Keratinocyte (primary cell): ENCODE results near the gene SHISA9.

ENCODE experiments used
- CTCF ChIP-seq, 3 experiments: IDR thresholded peaks in 1 of 3; conservative IDR thresholded peaks in 1 of 3; optimal IDR thresholded peaks in 1 of 3; 2 replicates in 2 of 3; 3 replicates in 1 of 3; pipeline versions ENCODE3 to v1.5.1; 2011; ENCODE audit warnings: low read length in 3 of 3, mild to moderate bottlenecking in 3 of 3, moderate library complexity in 2 of 3, control low read depth in 1 of 3, inconsistent platforms in 1 of 3; ENCODE audit not compliant: insufficient read depth in 2 of 3; ENCODE audit errors: extremely low read depth in 1 of 3
- EZH2 ChIP-seq: IDR thresholded peaks from one replicate; pipeline ENCODE4 v1.6.1; 2012; ENCODE audit warnings: inconsistent platforms, mild to moderate bottlenecking, low read length, moderate library complexity

DNA sequence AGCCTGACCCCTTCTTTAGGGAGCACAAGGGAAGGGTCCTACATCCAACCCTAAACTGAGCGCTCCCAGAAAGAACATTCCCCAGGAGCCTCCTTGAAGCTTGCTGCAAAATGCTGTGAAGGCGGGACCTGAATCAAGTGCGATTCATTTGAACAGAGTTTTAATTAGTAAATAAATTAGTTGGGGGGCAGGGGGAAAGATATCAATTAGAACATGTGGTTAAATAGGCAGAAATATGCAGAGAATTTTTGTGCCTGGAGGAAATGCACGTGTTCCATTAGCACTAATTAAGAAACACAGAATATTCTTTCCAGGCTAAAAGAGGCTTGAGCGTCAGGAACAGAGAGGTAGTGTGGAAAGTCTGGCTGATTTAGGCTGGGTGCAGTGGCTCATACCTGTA, 38.5 kb upstream of the SHISA9 start:
- TF ChIP-seq EZH2 (no peak), CTCF (optimal IDR thresholded peaks at IDR 0.05 in 1 of 3, IDR thresholded peaks at IDR 0.05 in 1 of 3, conservative IDR thresholded peaks at IDR 0.05 in 1 of 3; ENCODE audit: extremely low read depth in 1 of 3, insufficient read depth in 2 of 3, low read length in 3 of 3) (no peak)
